Erythroblast (primary cell): ENCODE measurements around the gene PRRX2.

Experiments
- GATA1 ChIP-seq: IDR thresholded peaks from 2 replicates; pipeline ENCODE4 v1.6.1; 2011; ENCODE audit warnings: low read depth, mild to moderate bottlenecking, control low read depth, low read length, moderate library complexity
- POLR2A ChIP-seq: IDR thresholded peaks from 2 replicates; pipeline ENCODE4 v1.6.1; 2011; ENCODE audit warnings: mild to moderate bottlenecking, low read length

- TF ChIP-seq POLR2A (no peak), GATA1 (no peak)
Observed at GRCh38 chr9:129679537-129679936, 14.1 kb downstream of the PRRX2 start.
